NCI-H2171 treated with DMSO at 0.1 percent for 48 hours (cell line): ENCODE data around the gene RFC2.
"Not testable (repeated sequence)": the region's sequence is repeated elsewhere in the genome, so short reads cannot be mapped to it uniquely, and the experiment has no call there.

Source experiments
- DNase-seq: peaks from one replicate; lab custom pipeline; 2025; lab: John Stamatoyannopoulos, UW

Gene RFC2

GRCh38 chr7:74282748-74283459, 28.7 kb upstream of the RFC2 start:
- no peak for DNase-seq

- DNase-seq: no peak
These were observed 26.8 kb upstream of the RFC2 start for GRCh38 chr7:74280985-74281384.

- DNase-seq: no peak
These were observed 23.4 kb upstream of the RFC2 start for GRCh38 chr7:74277636-74278035.

- no peak for DNase-seq
These were observed 21.2 kb upstream of the RFC2 start for GRCh38 chr7:74275401-74275881.

- DNase-seq: no peak
These were observed 18.3 kb upstream of the RFC2 start for GRCh38 chr7:74272305-74273038.

GRCh38 chr7:74271742-74272141, 17.5 kb upstream of the RFC2 start:
- no peak for DNase-seq

- peak; percentile 86 for DNase-seq
These were observed 15.6 kb upstream of the RFC2 start for GRCh38 chr7:74269757-74270277.

GRCh38 chr7:74267756-74268565, 13.8 kb upstream of the RFC2 start:
- DNase-seq: no peak

- DNase-seq: no peak
These were observed 12.2 kb upstream of the RFC2 start for GRCh38 chr7:74266191-74266963.

GRCh38 chr7:74263399-74264120, 9.4 kb upstream of the RFC2 start:
- no peak for DNase-seq

GRCh38 chr7:74262639-74263398, 8.6 kb upstream of the RFC2 start:
- DNase-seq: no peak

- no peak for DNase-seq
These were observed 4.4 kb upstream of the RFC2 start for GRCh38 chr7:74258639-74259038.

GRCh38 chr7:74256491-74257408, 2.6 kb upstream of the RFC2 start:
- DNase-seq: no peak

- DNase-seq: not testable (repeated sequence)
These were observed 1.3 kb upstream of the RFC2 start for GRCh38 chr7:74255461-74255860.

- no peak for DNase-seq
These were observed 720 bp upstream of the RFC2 start for GRCh38 chr7:74254858-74255379.

GRCh38 chr7:74253835-74254128, 417 bp downstream of the RFC2 start:
- no peak for DNase-seq

GRCh38 chr7:74253331-74253730, 868 bp downstream of the RFC2 start:
- no peak for DNase-seq

GRCh38 chr7:74252893-74253292, 1.3 kb downstream of the RFC2 start:
- DNase-seq: peak; percentile 21

GRCh38 chr7:74249058-74249457, 5.1 kb downstream of the RFC2 start:
- DNase-seq: not testable (repeated sequence)
